Measurements from ENCODE around the gene CCR3.

DNA sequence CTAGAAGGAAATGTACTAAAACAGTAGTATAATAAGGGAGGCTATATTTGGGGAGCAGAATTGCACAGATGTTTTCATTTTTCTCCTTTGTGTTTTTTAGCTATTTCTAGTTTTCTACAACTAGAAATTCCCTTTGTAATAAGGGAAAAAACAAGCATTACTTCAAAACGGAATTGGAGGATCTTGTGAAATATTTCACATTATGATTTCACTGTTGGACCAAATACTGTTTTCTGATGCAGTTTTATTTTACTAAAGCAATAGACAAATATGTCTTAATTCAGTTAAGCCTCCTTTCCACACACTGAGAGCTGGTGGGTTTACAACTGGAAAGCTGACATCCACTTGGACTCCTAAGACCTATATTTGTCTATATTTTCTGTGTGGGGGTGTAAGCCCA, 41.5 kb upstream of the CCR3 start:
- TF ChIP-seq POLR2A (IDR thresholded peaks at IDR 0.05), result no peak
- TF ChIP-seq, protein P1, sequence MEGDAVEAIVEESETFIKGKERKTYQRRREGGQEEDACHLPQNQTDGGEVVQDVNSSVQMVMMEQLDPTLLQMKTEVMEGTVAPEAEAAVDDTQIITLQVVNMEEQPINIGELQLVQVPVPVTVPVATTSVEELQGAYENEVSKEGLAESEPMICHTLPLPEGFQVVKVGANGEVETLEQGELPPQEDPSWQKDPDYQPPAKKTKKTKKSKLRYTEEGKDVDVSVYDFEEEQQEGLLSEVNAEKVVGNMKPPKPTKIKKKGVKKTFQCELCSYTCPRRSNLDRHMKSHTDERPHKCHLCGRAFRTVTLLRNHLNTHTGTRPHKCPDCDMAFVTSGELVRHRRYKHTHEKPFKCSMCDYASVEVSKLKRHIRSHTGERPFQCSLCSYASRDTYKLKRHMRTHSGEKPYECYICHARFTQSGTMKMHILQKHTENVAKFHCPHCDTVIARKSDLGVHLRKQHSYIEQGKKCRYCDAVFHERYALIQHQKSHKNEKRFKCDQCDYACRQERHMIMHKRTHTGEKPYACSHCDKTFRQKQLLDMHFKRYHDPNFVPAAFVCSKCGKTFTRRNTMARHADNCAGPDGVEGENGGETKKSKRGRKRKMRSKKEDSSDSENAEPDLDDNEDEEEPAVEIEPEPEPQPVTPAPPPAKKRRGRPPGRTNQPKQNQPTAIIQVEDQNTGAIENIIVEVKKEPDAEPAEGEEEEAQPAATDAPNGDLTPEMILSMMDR (IDR thresholded peaks at IDR 0.05), result no peak

Data from esophagus squamous epithelium (tissue), 4 donors.